GM12801 (cell line): ENCODE results near the gene P2RY6.

Experiments
- CTCF ChIP-seq: IDR thresholded peaks from one replicate; pipeline ENCODE4 v1.5.1; 2011; ENCODE audit warnings: control low read depth; ENCODE audit not compliant: insufficient read length; ENCODE audit errors: extremely low read depth

Gene P2RY6

DNA sequence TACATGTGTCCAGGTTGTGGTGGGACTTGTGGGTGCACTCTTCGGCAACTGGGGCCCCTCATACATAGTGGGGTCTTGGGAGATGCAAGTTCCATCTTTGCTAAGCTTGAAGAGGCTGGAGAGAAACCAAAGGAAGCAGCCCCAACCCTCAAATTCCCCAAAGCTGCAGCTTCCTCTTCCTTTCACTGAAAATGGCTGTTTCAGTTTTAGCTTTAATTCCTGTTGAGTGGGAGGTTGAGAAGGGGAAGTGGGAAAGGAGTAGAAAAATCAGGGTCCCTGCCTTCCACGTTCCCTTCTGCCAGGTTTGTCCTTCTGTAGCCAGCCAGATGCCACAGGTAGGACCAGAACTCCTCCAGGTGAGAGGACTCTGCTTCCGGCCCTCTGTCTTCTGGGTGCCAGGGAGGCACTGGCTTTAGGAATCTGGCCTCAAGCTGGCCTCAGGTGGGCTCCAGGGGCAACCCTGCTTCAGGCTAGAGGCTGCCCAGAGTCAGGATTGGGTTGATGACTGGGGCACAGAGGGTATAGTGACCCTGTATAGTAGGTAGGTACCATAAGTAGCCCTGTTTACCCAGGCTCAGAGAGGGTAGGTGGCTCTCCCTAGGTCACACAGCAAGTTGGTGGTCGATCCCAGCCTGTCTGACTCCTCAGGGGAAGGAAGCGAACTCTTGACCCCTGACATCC, 16.2 kb downstream of the P2RY6 start:
- TF ChIP-seq CTCF = no peak

DNA sequence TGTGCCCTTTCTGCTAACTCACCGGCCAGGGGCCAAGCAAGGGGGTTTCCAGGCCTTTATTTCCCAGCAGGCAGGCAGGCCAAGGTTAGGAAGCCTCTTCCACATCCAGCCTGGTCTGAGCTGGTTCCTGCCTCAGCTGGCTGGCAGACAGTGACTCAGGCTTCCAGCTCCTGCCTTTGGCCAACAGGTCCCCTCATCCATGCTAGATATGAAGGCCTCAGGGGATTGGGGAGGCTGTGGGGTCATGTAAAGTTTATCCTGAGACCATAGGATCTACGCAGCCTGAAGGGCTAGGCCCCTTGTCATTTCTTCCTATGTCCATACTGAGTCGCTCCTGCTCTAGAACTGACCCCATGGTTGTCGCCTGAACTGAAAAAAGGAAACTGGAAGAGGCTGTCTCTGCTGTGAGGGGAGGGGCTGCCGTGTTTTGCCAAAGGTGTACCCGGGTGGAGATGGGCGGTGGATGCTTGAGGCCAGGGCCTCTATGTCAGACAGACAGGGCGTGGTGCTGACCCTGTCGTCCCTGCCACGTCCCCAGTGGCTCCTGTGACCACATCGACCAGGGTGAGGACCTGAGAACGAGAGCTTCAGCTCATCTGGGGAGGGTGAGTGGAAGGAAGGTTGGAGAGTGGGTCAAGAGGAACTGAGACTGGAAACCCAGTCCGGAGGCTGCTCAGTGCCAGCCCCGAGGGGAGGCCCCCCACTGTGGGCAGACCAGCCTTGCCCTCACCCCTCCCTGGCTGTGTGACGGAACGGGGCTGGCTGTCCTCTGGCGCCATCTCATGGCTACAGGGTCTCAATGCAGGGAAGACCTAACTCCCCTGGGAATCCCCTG, 17.0 kb downstream of the P2RY6 start:
- TF ChIP-seq CTCF = peak; percentile 69

DNA sequence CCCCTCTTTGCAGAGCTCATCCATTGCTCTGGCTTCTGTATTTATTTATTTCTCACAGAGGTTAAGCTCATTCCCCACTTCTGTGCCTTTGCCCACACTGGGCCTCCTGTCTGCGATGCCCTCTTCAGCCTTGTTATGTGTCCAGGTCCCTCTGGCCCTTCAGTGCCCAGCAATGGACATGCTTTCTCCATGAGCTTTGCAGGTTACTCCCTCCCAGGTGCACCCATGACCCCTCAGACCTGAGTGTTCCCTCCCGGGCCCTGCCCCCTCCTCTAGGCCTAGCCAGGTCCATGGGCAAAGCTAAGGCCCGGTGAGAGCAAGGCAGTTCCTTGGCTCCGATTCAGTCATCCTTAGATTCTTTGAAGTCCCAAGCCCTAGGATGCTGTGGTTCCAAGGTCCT, 18.4 kb downstream of the P2RY6 start:
- TF ChIP-seq CTCF = no peak

DNA sequence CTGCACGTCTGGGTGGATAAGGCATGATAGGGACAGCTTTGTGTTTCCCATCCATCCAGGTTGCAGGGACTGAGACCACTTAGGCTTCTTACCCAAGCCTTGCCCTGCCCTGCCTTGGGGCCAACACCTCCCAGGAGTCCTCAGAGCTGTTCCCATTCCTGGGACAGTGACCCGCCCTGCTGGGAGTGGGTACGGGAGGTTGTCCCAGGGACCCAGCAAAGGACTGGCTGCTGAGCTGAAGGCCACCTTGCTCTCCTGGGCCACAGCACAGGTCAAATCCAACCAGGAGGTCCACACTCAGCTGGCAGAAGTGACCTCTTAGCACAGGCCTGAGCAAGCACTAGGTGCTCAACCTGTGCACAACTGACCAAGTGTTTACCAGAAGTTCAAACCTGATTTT, 19.1 kb downstream of the P2RY6 start:
- TF ChIP-seq CTCF = no peak

GRCh38 chr11:73291781-73292524, 19.8 kb downstream of the P2RY6 start:
- TF ChIP-seq CTCF = no peak

DNA sequence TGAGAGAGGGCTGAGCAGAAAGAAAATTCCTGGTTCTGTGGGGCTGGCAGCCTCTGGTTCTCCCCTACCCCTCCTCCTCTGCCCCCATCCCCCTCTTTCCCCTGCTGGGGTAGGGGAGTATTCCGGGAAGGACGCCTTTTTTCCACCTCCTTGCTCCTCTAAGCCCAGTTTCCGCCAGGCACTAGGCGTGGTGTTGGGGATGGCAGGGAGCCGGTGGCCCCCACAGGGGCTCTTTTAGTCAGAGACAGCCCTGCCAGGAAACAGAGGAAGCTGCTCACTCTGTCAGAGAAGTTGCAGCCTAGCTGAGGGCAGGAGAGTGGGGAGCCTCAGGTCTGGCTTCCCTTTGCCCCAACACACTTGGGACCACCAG, 20.4 kb downstream of the P2RY6 start:
- TF ChIP-seq CTCF = no peak

DNA sequence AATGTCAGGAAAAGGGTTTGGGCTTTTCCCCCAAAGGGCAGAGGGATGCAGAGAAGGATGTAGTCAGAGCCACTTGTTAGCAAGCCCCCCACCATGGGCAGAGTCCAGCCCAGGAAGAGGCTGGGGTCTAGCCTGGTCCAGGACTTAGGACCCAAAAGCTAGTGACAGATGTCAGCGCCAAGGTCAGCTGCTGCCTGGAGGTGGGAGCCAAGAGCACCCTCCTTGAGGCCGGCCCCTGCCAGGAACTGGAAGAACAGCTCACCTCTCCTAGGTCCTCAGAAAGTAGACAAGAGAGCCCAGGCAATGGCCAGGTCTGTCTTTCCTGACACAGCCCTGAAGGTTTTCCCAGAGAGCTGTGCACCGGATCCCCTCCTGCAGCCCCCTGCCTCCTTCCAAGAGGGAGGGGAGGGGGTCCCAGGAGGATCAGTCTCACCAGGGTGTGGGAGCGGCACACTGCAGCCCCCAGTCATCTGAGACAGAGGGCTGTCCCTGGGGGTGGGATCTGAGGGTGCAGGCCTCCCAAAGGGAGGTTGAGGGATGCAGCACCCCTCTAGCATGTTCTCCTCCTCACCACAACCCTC, 21.3 kb downstream of the P2RY6 start:
- no peak for TF ChIP-seq CTCF
